ENCODE data around the gene ZNF263. TPM values are rescaled to one million over a fixed set of nuclear protein-coding genes. Genes with fewer than 3 reads are reported as not detected.

ZNF263 gene
- total RNA-seq, 2 donors from 2014 or later, result 41.4 to 59.5 TPM

DNA sequence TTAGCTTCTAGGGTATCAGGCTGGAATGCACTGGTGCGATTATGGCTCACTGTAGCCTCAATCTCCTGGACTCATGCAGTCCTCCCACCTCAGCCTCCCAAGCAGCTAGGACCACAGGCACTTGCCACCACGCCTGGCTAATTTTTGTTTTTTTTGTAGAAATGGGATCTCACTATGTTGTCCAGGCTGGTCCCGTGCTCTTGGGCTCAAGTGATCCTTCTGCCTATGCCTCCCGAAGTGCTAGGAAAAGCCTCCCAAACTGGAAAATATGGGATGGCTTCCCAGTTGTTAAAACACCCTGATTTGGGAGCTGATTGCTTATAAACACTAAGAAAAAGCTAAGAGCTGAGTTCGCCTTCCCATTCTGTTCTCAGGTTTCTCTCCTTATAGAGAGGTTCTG, 6.6 kb upstream of the ZNF263 start:
- DNase-seq (ENCODE audit: low spot score) (no peak), ATAC-seq (ENCODE audit: insufficient number of reproducible peaks, low FRiP score, low read depth) (no peak)
- no peaks in the 10 kb centered on the region for H3K27me3 ChIP-seq (replicated peaks; ENCODE audit: insufficient read depth)
- H3K9me3 ChIP-seq, result no peaks in the 10 kb centered on the region
- peaks cover under 1% of the 10 kb centered on the region in 2 donors for H3K4me1 ChIP-seq (ENCODE audit: control insufficient read depth in 1 of 2, low read depth in 2 of 2)
- H3K27ac ChIP-seq, result no peak overlapping the region
- TF ChIP-seq, protein P1, sequence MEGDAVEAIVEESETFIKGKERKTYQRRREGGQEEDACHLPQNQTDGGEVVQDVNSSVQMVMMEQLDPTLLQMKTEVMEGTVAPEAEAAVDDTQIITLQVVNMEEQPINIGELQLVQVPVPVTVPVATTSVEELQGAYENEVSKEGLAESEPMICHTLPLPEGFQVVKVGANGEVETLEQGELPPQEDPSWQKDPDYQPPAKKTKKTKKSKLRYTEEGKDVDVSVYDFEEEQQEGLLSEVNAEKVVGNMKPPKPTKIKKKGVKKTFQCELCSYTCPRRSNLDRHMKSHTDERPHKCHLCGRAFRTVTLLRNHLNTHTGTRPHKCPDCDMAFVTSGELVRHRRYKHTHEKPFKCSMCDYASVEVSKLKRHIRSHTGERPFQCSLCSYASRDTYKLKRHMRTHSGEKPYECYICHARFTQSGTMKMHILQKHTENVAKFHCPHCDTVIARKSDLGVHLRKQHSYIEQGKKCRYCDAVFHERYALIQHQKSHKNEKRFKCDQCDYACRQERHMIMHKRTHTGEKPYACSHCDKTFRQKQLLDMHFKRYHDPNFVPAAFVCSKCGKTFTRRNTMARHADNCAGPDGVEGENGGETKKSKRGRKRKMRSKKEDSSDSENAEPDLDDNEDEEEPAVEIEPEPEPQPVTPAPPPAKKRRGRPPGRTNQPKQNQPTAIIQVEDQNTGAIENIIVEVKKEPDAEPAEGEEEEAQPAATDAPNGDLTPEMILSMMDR (IDR thresholded peaks at IDR 0.05), result no peak
- no peak overlapping the region for H3K4me3 ChIP-seq
- no peaks in the 10 kb centered on the region for H3K36me3 ChIP-seq

GRCh38 chr16:3281222-3281820, 2.0 kb upstream of the ZNF263 start:
- Histone ChIP-seq H3K4me3 (no peak overlapping the region), H3K27me3 (replicated peaks; ENCODE audit: insufficient read depth) (no peaks in the 10 kb centered on the region), H3K27ac (no peak overlapping the region), H3K9me3 (no peaks in the 10 kb centered on the region), H3K4me1 (ENCODE audit: control insufficient read depth in 1 of 2, low read depth in 2 of 2) (peaks cover 14 to 28% of the 10 kb centered on the region in 2 donors), H3K36me3 (peaks cover 10% of the 10 kb centered on the region)
- TF ChIP-seq, protein P1 (IDR thresholded peaks at IDR 0.05), result no peak
- ATAC-seq (ENCODE audit: insufficient number of reproducible peaks, low FRiP score, low read depth) (no peak), DNase-seq (ENCODE audit: low spot score) (no peak)

DNA sequence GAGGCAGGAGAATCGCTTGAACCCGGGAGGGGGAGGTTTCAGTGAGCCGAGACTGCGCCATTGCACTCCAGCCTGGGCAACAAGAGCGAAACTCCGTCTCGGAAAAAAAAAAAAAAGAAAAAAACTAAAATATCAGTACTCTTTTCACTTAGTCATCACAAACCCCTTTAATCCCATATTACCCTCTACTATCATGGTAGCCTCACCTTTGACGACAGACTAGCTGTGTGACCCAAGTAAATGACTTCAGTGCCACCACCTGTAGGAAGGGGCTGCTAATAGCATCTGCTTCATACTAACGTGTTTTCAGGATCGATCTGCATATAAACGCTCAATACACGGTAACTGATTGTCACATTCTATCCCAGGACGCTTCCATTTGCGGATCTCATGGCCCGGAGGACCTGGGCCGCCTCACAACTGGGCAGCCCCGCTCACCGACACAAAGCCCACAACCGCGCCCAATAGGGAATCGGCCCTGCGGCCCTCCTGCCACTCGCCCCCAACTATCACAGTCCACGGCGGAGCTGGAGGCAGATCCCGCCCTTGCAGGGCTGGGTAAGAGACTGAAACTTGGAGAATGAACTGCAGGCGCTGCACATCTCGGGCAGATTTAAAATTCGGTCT, 1.1 kb upstream of the ZNF263 start:
- Histone ChIP-seq H3K4me3 (peak overlapping the region; percentile 84), H3K4me1 (ENCODE audit: control insufficient read depth in 1 of 2, low read depth in 2 of 2) (peaks cover 14 to 28% of the 10 kb centered on the region in 2 donors), H3K27me3 (replicated peaks; ENCODE audit: insufficient read depth) (no peaks in the 10 kb centered on the region), H3K9me3 (no peaks in the 10 kb centered on the region), H3K27ac (peak overlapping the region; percentile 97 to 99), H3K36me3 (peaks cover 12% of the 10 kb centered on the region)
- TF ChIP-seq, protein P1 (IDR thresholded peaks at IDR 0.05), result no peak
- peak; percentile 10 for ATAC-seq (ENCODE audit: insufficient number of reproducible peaks, low FRiP score, low read depth)
- DNase-seq (ENCODE audit: low spot score), result no peak

DNA sequence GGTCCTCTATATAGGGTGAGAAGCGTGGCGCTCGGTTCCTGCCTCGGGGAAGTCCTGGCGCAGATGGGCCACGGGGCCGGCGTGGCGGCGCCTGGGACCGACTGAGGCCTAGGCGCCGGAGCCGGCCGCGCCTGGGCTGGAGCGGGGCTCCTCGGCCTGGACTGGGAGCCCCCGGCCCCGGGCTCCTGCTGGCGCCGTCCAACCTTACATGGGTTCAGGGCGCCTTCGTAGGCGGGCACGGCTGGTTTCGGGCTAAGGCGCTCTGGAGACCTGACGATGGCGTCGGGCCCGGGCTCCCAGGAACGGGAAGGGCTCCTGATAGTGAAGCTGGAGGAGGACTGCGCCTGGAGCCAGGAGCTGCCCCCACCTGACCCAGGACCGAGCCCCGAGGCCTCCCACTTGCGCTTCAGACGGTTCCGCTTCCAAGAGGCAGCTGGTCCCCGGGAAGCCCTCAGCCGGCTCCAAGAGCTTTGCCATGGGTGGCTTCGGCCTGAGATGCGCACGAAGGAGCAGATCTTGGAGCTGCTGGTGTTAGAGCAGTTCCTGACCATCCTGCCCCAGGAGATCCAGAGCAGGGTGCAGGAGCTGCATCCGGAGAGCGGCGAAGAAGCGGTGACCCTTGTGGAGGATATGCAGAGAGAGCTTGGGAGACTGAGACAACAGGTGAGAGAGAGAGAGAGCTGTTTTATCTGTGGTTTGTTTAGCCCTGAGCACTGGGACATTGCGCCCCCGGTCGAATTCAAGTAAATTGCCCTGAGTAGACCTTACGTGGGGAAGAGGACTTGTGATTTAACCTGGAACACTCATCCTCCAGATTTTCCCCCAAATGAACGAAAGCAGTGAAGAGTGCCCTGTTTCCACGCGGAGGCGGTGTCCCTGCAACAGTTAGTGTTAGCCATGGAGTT, 504 bp downstream of the ZNF263 start:
- TF ChIP-seq, protein P1 (IDR thresholded peaks at IDR 0.05), result no peak

GRCh38 chr16:3285131-3285530, 1.8 kb downstream of the ZNF263 start:
- Histone ChIP-seq H3K4me3 (peak overlapping the region; percentile 84), H3K4me1 (ENCODE audit: control insufficient read depth in 1 of 2, low read depth in 2 of 2) (peaks cover 14 to 28% of the 10 kb centered on the region in 2 donors), H3K27me3 (replicated peaks; ENCODE audit: insufficient read depth) (no peaks in the 10 kb centered on the region), H3K36me3 (peaks cover 33% of the 10 kb centered on the region), H3K27ac (no peak overlapping the region), H3K9me3 (peaks cover 25% of the 10 kb centered on the region)
- DNase-seq (ENCODE audit: low spot score) (no peak), ATAC-seq (ENCODE audit: insufficient number of reproducible peaks, low FRiP score, low read depth) (no peak)
- TF ChIP-seq, protein P1 (IDR thresholded peaks at IDR 0.05), result no peak

More for the DNA sequence above, 504 bp downstream of the ZNF263 start:
- H3K4me1 ChIP-seq (ENCODE audit: control insufficient read depth in 1 of 2, low read depth in 2 of 2), result peaks cover 14 to 28% of the 10 kb centered on the region in 2 donors
- no peaks in the 10 kb centered on the region for H3K27me3 ChIP-seq (replicated peaks; ENCODE audit: insufficient read depth)
- peak overlapping the region; percentile 84 for H3K4me3 ChIP-seq
- ATAC-seq (ENCODE audit: insufficient number of reproducible peaks, low FRiP score, low read depth), result no peak
- H3K9me3 ChIP-seq, result peaks cover 12% of the 10 kb centered on the region
- H3K36me3 ChIP-seq, result peaks cover 20% of the 10 kb centered on the region
- DNase-seq (ENCODE audit: low spot score), result no peak
- H3K27ac ChIP-seq, result peak overlapping the region; percentile 97 to 99
